GM12874 (cell line): ENCODE results near the gene EPHB1.

Source experiments
- TF ChIP-seq, protein P1 (sequence below): IDR thresholded peaks from 2 replicates; pipeline ENCODE4 v1.5.1; 2011; ENCODE audit warnings: low read depth, mild to moderate bottlenecking, control low read depth, low read length, moderate library complexity; ENCODE audit not compliant: insufficient read depth

The EPHB1 gene

DNA sequence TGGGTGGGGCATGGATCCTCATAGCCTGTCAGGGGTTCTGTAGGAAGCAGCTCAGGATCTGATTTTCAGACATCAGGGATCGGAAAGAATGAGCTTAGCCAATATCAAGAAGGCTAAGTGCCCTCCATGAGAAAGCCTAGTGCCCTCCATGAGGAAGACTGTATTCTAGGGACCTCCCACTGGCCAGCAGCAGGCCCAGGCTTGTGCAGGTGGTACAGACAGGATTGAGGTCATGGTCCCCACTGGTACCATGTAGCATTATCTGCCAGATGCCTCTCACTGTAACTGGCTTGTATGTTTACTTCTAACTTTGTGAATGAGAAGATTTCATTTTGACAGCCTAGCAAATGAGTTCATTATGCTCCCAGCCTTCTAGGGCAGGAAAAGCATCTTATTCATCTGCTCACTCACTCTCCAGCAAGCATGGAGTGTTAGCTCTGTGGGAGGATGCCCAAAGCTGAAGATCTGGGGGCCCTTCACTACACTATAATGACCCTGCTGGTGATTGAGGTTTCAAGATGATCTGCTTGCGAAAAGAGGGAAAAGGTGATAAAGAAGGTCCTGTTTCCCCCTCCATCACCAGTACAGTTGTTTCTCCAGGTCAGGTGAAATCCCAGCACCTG lies 7.5 kb downstream of the EPHB1 start:
- TF ChIP-seq, protein P1, sequence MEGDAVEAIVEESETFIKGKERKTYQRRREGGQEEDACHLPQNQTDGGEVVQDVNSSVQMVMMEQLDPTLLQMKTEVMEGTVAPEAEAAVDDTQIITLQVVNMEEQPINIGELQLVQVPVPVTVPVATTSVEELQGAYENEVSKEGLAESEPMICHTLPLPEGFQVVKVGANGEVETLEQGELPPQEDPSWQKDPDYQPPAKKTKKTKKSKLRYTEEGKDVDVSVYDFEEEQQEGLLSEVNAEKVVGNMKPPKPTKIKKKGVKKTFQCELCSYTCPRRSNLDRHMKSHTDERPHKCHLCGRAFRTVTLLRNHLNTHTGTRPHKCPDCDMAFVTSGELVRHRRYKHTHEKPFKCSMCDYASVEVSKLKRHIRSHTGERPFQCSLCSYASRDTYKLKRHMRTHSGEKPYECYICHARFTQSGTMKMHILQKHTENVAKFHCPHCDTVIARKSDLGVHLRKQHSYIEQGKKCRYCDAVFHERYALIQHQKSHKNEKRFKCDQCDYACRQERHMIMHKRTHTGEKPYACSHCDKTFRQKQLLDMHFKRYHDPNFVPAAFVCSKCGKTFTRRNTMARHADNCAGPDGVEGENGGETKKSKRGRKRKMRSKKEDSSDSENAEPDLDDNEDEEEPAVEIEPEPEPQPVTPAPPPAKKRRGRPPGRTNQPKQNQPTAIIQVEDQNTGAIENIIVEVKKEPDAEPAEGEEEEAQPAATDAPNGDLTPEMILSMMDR = no peak

DNA sequence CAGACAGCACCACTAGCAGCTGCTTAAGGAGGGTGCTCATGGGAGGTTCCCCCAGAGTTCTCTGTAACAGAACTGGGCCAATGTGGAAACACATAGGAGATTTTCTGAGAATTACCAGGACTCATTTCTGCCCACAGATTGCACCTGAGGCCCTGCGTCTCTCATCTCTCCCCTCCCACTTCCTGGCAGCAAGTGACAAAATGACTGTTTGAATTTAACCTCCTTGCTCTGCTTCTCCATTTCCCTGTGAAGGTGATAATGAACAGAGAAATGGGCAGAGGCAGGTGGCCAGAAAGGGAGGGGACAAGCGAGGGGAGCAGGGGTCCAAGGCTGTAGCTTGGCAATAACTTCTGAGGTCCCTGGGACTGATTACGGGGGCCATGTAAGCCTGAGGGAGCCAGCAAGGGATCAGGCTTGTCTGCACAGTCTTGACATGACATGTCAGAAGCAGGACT lies 8.0 kb downstream of the EPHB1 start:
- TF ChIP-seq, protein P1 = no peak

DNA sequence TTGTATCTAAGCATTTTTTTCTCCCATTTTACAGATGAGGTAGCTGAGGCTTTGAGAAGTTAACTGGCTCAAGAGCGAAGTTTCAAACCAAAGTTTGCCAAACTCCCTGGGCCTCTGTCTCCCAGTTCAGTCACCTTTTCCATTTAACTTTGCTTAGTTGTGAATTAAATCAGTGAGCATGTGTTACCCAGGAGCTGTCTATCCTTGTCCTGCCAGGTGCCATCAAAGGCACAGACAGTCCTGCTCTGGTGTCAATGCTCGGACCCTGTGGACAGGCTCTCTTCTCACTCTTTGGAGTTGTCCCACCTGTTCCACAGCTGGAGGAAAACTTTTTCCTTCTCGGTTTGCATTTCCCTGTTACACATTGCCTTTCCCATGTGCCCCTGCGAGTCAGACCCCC lies 8.6 kb downstream of the EPHB1 start:
- TF ChIP-seq, protein P1 = no peak

DNA sequence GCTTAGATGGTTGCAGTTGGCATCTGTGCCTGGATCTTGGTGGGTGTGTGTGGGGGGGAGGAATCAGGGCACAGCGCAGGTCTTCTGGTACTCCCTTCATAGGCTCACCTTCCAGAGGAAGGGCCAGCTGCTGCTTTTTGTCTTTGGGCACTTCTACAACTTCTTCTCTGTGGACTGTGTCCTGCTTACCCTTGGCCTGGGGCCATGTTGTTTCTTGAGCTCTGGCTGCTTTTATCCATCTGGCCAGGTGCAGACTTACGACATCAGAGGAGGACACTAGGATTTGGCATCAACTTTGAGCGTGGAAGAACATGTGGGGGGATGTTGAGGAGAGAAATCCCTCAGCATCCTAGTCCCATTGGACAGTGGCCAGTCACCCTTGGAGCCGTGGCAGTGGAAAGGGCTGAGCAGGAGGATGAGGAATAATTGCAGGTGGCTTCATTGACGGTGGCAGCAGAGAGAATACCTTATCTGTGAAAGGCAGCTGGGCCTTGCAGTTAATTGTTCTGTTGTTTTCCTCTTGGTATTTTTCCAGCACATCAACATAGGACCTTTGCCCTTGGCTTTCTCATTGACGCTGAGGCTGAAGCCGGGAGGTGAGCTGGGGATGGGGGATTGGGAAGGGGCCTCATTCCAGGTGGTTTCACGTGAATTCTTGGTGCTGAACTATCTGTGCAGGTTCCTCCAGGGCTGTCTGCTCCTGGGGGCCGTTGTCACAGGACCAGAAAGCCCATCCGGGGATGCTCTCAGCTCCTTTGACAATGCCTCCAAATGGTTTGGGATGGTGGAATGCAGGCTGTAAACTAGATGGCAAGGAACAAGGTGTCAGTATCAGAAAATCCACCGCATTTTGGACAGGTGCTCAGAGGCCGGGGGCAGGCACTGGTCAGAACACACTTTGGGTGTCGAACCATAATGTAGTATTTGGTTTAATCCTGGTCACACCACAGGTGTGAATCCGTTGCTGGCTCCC lies 9.7 kb downstream of the EPHB1 start:
- TF ChIP-seq, protein P1 = no peak

DNA sequence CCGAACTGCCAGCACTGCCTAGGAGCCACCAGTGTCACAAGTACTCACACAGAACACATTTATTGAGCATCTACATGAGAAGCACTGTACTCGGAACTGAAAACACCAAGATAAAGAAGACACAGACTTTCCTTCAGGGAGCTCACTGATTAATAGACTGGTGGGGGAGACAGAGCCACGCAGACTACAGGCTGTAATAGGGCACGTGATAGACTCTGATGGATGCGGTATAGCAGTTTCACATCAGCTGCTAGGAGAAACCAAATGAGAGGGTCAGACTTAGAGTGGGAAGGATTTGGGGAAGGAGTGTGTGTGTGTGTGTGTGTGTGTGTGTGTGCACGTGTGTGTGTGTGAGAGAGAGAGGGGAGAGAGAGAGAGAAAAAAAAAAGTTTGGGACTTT lies 12.1 kb downstream of the EPHB1 start:
- TF ChIP-seq, protein P1 = no peak

DNA sequence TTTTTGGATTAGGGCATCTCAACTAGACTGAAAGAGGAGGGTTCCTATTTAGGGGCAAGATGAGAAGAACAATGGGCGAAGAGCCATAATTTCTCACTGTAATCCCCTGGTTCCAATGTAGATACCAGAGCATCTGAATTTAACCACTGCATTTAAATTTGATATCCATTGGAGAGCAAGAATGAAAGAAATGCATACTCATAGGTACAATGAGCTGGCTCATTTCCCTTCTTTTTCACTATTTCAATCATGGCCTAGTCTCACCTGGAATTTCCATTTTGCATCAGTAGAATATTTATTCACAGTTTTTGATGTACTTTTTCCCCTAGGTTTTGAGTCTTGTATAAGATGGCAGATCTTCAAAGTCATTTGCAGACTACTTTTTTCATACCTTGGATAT lies 13.8 kb downstream of the EPHB1 start:
- TF ChIP-seq, protein P1 = no peak

DNA sequence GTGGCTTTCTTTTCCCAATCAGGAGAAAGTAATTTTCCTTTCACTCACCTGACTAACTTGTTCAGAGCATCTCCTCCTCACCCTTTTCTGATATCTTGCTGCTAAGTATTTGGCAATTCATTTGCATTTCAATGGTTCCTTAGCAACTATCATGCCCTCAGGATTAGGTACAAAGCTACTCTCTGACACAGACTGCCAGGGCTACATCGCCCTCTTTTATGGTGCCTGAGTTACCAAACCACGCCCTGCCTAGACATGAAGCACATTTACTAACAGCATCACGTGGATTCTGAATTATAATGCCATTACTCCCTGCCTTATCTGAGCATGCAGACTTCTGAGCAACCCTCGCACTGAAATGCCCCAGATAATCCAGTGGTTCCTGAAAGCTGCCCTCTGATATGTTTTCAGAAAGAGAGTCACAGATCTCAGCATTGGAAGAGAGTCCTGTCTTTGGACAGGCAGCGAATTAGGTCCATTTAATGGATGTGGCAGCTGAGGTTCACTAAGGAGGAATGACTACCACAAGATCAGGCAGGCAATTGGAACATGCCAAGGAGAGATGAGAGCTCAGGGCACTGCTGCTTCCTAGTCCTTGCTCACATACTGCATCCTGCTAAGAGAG lies 14.5 kb downstream of the EPHB1 start:
- TF ChIP-seq, protein P1 = no peak
